Stomach smooth muscle (tissue), 2 donors: ENCODE measurements around the gene TGFBR3.

ENCODE experiments used
- H3K27ac ChIP-seq: one replicate; pipeline ENCODE4 v1.7.0; 2013; ENCODE audit warnings: mild to moderate bottlenecking, low read length, inconsistent platforms
- H3K27me3 ChIP-seq, 2 donors: one replicate each; pipeline ENCODE4 v1.7.0; 2013; ENCODE audit warnings: low read length in 2 of 2; ENCODE audit not compliant: insufficient read depth in 2 of 2, control insufficient read depth in 1 of 2
- H3K36me3 ChIP-seq, 2 donors: one replicate each; pipeline ENCODE4 v1.7.0; 2013; ENCODE audit warnings: low read length in 2 of 2; ENCODE audit not compliant: control insufficient read depth in 2 of 2, insufficient read depth in 2 of 2
- H3K4me1 ChIP-seq: one replicate; pipeline ENCODE4 v1.7.0; 2013; ENCODE audit warnings: low read length; ENCODE audit not compliant: control insufficient read depth, insufficient read depth
- H3K4me3 ChIP-seq, 2 donors: one replicate each; pipeline ENCODE4 v1.7.0; 2013; ENCODE audit warnings: low read length in 2 of 2
- H3K9ac ChIP-seq, 2 donors: one replicate each; pipeline ENCODE4 v1.7.0; 2013; ENCODE audit warnings: low read length in 2 of 2, mild to moderate bottlenecking in 1 of 2
- H3K9me3 ChIP-seq, 2 donors: one replicate each; pipeline ENCODE4 v1.7.0; 2013; ENCODE audit warnings: low read length in 2 of 2; ENCODE audit not compliant: control insufficient read depth in 2 of 2
- donor health status: healthy.
- donor health status: Pancreatic carcinoma.

TGFBR3 gene

GRCh38 chr1:91732291-91733107 lies 153.5 kb downstream of the TGFBR3 start:
- H3K9me3 ChIP-seq, result no peaks in the 10 kb centered on the region
- H3K9ac ChIP-seq, result peak overlapping the region; percentile 36 to 47
- H3K4me1 ChIP-seq, result peaks cover 49% of the 10 kb centered on the region
- peaks cover 17% of the 10 kb centered on the region in 2 donors for H3K36me3 ChIP-seq
- peak overlapping the region; percentile 50 for H3K27ac ChIP-seq
- peak overlapping the region in 1 of 2 donors; percentile 22 for H3K4me3 ChIP-seq
- H3K27me3 ChIP-seq, result no peaks in the 10 kb centered on the region

- Histone ChIP-seq H3K27me3 (no peaks in the 10 kb centered on the region), H3K4me3 (peak overlapping the region in 1 of 2 donors; percentile 29), H3K9me3 (no peaks in the 10 kb centered on the region), H3K4me1 (peaks cover 48% of the 10 kb centered on the region), H3K27ac (peak overlapping the region; percentile 50), H3K36me3 (peaks cover 17 to 23% of the 10 kb centered on the region in 2 donors), H3K9ac (peak overlapping the region; percentile 29 to 47)
Observed at GRCh38 chr1:91731815-91732214, 154.1 kb downstream of the TGFBR3 start.

- peaks cover 51% of the 10 kb centered on the region for H3K4me1 ChIP-seq
- no peaks in the 10 kb centered on the region for H3K9me3 ChIP-seq
- H3K4me3 ChIP-seq, result peak overlapping the region; percentile 29 to 35
- no peaks in the 10 kb centered on the region for H3K27me3 ChIP-seq
- peaks cover 17 to 23% of the 10 kb centered on the region in 2 donors for H3K36me3 ChIP-seq
- peak overlapping the region; percentile 29 to 49 for H3K9ac ChIP-seq
- H3K27ac ChIP-seq, result peak overlapping the region; percentile 50
Observed at GRCh38 chr1:91730801-91731732, 154.9 kb downstream of the TGFBR3 start.

- Histone ChIP-seq H3K9me3 (no peaks in the 10 kb centered on the region), H3K4me1 (peaks cover 58% of the 10 kb centered on the region), H3K9ac (no peak overlapping the region), H3K27me3 (no peaks in the 10 kb centered on the region), H3K4me3 (no peak overlapping the region), H3K36me3 (peaks cover 17 to 23% of the 10 kb centered on the region in 2 donors), H3K27ac (peak overlapping the region; percentile 50)
Observed at GRCh38 chr1:91729621-91730358, 156.2 kb downstream of the TGFBR3 start.

GRCh38 chr1:91727763-91728162 lies 158.2 kb downstream of the TGFBR3 start:
- Histone ChIP-seq H3K9me3 (no peaks in the 10 kb centered on the region), H3K4me3 (no peak overlapping the region), H3K27ac (peak overlapping the region; percentile 83), H3K4me1 (peaks cover 52% of the 10 kb centered on the region), H3K36me3 (peaks cover 13 to 20% of the 10 kb centered on the region in 2 donors), H3K27me3 (no peaks in the 10 kb centered on the region), H3K9ac (no peak overlapping the region)

GRCh38 chr1:91725989-91726721 lies 159.8 kb downstream of the TGFBR3 start:
- Histone ChIP-seq H3K9ac (peak overlapping the region; percentile 64 to 81), H3K4me1 (peaks cover 38% of the 10 kb centered on the region)

GRCh38 chr1:91725618-91725988 lies 160.3 kb downstream of the TGFBR3 start:
- peak overlapping the region; percentile 37 to 81 for H3K9ac ChIP-seq
- H3K36me3 ChIP-seq, result peaks cover 21 to 26% of the 10 kb centered on the region in 2 donors
- H3K4me1 ChIP-seq, result peaks cover 32% of the 10 kb centered on the region
- H3K27ac ChIP-seq, result peak overlapping the region; percentile 83
- H3K4me3 ChIP-seq, result peak overlapping the region in 1 of 2 donors; percentile 1
- H3K9me3 ChIP-seq, result no peaks in the 10 kb centered on the region
- no peaks in the 10 kb centered on the region for H3K27me3 ChIP-seq

More at GRCh38 chr1:91725989-91726721, 159.8 kb downstream of the TGFBR3 start:
- peaks cover 19 to 25% of the 10 kb centered on the region in 2 donors for H3K36me3 ChIP-seq
- no peaks in the 10 kb centered on the region for H3K9me3 ChIP-seq
- peak overlapping the region in 1 of 2 donors; percentile 49 for H3K4me3 ChIP-seq
- no peaks in the 10 kb centered on the region for H3K27me3 ChIP-seq
- H3K27ac ChIP-seq, result peak overlapping the region; percentile 83

GRCh38 chr1:91724644-91725043 lies 161.3 kb downstream of the TGFBR3 start:
- H3K4me1 ChIP-seq, result peaks cover 27% of the 10 kb centered on the region
- H3K9me3 ChIP-seq, result no peaks in the 10 kb centered on the region
- peak overlapping the region; percentile 83 for H3K27ac ChIP-seq

GRCh38 chr1:91724231-91724630 lies 161.7 kb downstream of the TGFBR3 start:
- H3K36me3 ChIP-seq, result peaks cover 25 to 30% of the 10 kb centered on the region in 2 donors
- no peak overlapping the region for H3K9ac ChIP-seq
- H3K4me3 ChIP-seq, result no peak overlapping the region
- H3K9me3 ChIP-seq, result no peaks in the 10 kb centered on the region
- H3K4me1 ChIP-seq, result peaks cover 27% of the 10 kb centered on the region
- H3K27ac ChIP-seq, result peak overlapping the region; percentile 83
- no peaks in the 10 kb centered on the region for H3K27me3 ChIP-seq

More at GRCh38 chr1:91724644-91725043, 161.3 kb downstream of the TGFBR3 start:
- Histone ChIP-seq H3K9ac (peak overlapping the region in 1 of 2 donors; percentile 81), H3K27me3 (no peaks in the 10 kb centered on the region), H3K4me3 (no peak overlapping the region), H3K36me3 (peaks cover 25 to 30% of the 10 kb centered on the region in 2 donors)
